A549 (cell line): ENCODE measurements around the gene BATF.

ENCODE experiments used
- BHLHE40 ChIP-seq: IDR thresholded peaks from 2 replicates; pipeline ENCODE4 v1.6.1; 2012; ENCODE audit warnings: low read depth, low read length, inconsistent platforms
- JUN ChIP-seq, 2 experiments: fragments of >200 bp; sonication (Bioruptor Twin); formaldehyde crosslinking; IDR thresholded peaks; 2 replicates in 1 of 2; 3 replicates in 1 of 2; pipeline ENCODE4 v1.6.1; 2016 to 2017
- KDM1A ChIP-seq: fragments of 200-600 bp; sonication (generic); IDR thresholded peaks from 2 replicates; pipeline ENCODE4 v1.6.1; 2016; ENCODE audit warnings: low read depth, mild to moderate bottlenecking
- POLR2A ChIP-seq: IDR thresholded peaks from 2 replicates; pipeline ENCODE4 v1.6.1; 2012; ENCODE audit warnings: mild to moderate bottlenecking, low read length
- ZC3H11A ChIP-seq: fragments of 450-650 bp; IDR thresholded peaks from 2 replicates; pipeline ENCODE4 v1.6.1; 2014; ENCODE audit warnings: antibody characterized with exemption, mild to moderate bottlenecking
- TF ChIP-seq, protein P1 (sequence below): fragments of >200 bp; sonication (Bioruptor Twin); formaldehyde crosslinking; IDR thresholded peaks from 3 replicates; pipeline ENCODE4 v1.5.1; 2016
- TF ChIP-seq, protein P2 (sequence below): fragments of 200-600 bp; sonication (generic); IDR thresholded peaks from 2 replicates; pipeline ENCODE4 v1.6.1; 2016; ENCODE audit warnings: antibody characterized with exemption, mild to moderate bottlenecking, moderate library complexity

DNA sequence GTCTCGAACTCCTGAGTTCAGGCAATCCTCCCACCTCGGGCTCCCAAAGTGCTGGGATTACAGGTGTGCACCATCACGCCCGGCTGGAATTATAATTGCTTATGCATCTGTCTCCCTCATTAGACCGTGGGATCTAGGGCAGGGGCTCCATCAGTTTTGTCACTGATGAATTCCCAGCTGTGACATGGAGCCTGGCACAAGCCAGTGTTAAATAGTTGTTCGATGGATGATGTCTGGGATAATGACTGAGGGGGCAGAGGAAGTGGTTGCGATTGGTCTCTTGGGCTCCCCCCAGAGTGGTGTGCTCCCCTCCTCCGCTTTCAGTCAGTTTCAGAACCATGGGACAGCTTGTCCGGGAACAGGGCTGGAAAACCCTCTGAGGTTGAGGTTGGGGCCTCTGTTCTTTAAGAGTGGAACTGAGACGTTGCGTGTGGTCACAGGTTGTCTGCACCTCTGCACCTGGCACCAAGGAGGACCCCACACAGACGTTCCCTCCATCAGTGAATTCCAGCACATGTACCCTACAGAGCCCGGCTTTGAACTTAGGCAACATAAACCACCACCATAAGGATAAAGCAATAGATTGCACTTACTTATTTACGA is 30.8 kb upstream of the BATF start:
- TF ChIP-seq, protein P1, sequence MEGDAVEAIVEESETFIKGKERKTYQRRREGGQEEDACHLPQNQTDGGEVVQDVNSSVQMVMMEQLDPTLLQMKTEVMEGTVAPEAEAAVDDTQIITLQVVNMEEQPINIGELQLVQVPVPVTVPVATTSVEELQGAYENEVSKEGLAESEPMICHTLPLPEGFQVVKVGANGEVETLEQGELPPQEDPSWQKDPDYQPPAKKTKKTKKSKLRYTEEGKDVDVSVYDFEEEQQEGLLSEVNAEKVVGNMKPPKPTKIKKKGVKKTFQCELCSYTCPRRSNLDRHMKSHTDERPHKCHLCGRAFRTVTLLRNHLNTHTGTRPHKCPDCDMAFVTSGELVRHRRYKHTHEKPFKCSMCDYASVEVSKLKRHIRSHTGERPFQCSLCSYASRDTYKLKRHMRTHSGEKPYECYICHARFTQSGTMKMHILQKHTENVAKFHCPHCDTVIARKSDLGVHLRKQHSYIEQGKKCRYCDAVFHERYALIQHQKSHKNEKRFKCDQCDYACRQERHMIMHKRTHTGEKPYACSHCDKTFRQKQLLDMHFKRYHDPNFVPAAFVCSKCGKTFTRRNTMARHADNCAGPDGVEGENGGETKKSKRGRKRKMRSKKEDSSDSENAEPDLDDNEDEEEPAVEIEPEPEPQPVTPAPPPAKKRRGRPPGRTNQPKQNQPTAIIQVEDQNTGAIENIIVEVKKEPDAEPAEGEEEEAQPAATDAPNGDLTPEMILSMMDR = no peak
- TF ChIP-seq ZC3H11A (no peak), KDM1A (no peak), POLR2A (no peak), JUN (IDR thresholded peaks at IDR 0.05) (no peak), BHLHE40 (no peak)
- TF ChIP-seq, protein P2, sequence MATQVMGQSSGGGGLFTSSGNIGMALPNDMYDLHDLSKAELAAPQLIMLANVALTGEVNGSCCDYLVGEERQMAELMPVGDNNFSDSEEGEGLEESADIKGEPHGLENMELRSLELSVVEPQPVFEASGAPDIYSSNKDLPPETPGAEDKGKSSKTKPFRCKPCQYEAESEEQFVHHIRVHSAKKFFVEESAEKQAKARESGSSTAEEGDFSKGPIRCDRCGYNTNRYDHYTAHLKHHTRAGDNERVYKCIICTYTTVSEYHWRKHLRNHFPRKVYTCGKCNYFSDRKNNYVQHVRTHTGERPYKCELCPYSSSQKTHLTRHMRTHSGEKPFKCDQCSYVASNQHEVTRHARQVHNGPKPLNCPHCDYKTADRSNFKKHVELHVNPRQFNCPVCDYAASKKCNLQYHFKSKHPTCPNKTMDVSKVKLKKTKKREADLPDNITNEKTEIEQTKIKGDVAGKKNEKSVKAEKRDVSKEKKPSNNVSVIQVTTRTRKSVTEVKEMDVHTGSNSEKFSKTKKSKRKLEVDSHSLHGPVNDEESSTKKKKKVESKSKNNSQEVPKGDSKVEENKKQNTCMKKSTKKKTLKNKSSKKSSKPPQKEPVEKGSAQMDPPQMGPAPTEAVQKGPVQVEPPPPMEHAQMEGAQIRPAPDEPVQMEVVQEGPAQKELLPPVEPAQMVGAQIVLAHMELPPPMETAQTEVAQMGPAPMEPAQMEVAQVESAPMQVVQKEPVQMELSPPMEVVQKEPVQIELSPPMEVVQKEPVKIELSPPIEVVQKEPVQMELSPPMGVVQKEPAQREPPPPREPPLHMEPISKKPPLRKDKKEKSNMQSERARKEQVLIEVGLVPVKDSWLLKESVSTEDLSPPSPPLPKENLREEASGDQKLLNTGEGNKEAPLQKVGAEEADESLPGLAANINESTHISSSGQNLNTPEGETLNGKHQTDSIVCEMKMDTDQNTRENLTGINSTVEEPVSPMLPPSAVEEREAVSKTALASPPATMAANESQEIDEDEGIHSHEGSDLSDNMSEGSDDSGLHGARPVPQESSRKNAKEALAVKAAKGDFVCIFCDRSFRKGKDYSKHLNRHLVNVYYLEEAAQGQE = no peak
